H9 (cell line): ENCODE results near the gene FBH1. TPM values are rescaled to one million over a fixed set of nuclear protein-coding genes. Genes with fewer than 3 reads are reported as not detected.

Experiments used
- DNase-seq: peaks from one replicate; pipeline ENCODE4 v3.0.0-alpha.2; 2017
- H2AFZ ChIP-seq: one replicate; pipeline ENCODE4 v1.6.1; 2013; ENCODE audit warnings: mild to moderate bottlenecking, low read length, control low read depth, moderate library complexity
- H2AK5ac ChIP-seq: 2 replicates; pipeline ENCODE4 v1.6.1; 2013; ENCODE audit warnings: low read length, control low read depth, mixed read lengths; ENCODE audit not compliant: insufficient read length
- H2BK120ac ChIP-seq: one replicate; pipeline ENCODE4 v1.6.1; 2013; ENCODE audit warnings: low read depth, mild to moderate bottlenecking, low read length, control low read depth, inconsistent platforms; ENCODE audit not compliant: poor library complexity, severe bottlenecking
- H2BK12ac ChIP-seq: 2 replicates; pipeline ENCODE4 v1.6.1; 2013; ENCODE audit warnings: low read length, control low read depth, mixed read lengths, low read depth; ENCODE audit not compliant: insufficient read length
- H2BK15ac ChIP-seq: 2 replicates; pipeline ENCODE4 v1.6.1; 2013; ENCODE audit warnings: low read depth, low read length, control low read depth
- H2BK20ac ChIP-seq: one replicate; pipeline ENCODE4 v1.6.1; 2013; ENCODE audit warnings: low read depth, mild to moderate bottlenecking, low read length, control low read depth, inconsistent platforms; ENCODE audit not compliant: poor library complexity, severe bottlenecking
- H2BK5ac ChIP-seq: 2 replicates; pipeline ENCODE4 v1.6.1; 2013; ENCODE audit warnings: low read length, control low read depth, mixed read lengths; ENCODE audit not compliant: insufficient read length
- H3K14ac ChIP-seq: 2 replicates; pipeline ENCODE4 v1.6.1; 2013; ENCODE audit warnings: low read length, control low read depth; ENCODE audit not compliant: insufficient read depth
- H3K18ac ChIP-seq: 2 replicates; pipeline ENCODE4 v1.6.1; 2013; ENCODE audit warnings: low read depth, mild to moderate bottlenecking, mixed read lengths, low read length, control low read depth; ENCODE audit not compliant: insufficient read length
- H3K23ac ChIP-seq: 2 replicates; pipeline ENCODE4 v1.6.1; 2013; ENCODE audit warnings: low read length, control low read depth, mixed read lengths, low read depth; ENCODE audit not compliant: insufficient read length
- H3K23me2 ChIP-seq: 2 replicates; pipeline ENCODE4 v1.6.1; 2013; ENCODE audit warnings: low read depth, mild to moderate bottlenecking, mixed read lengths, low read length, control low read depth; ENCODE audit not compliant: insufficient read length, poor library complexity, severe bottlenecking
- H3K27ac ChIP-seq: 2 replicates; pipeline ENCODE4 v1.5.1; 2013; ENCODE audit warnings: low read length, control low read depth, mixed read lengths, low read depth; ENCODE audit not compliant: insufficient read length
- H3K27me3 ChIP-seq: 2 replicates; pipeline ENCODE4 v1.6.1; 2013; ENCODE audit warnings: low read length, control low read depth, inconsistent platforms; ENCODE audit not compliant: insufficient read depth
- H3K4ac ChIP-seq: 2 replicates; pipeline ENCODE4 v1.6.1; 2013; ENCODE audit warnings: low read depth, mild to moderate bottlenecking, control low read depth, inconsistent platforms, low read length, moderate library complexity
- H3K4me1 ChIP-seq: 2 replicates; pipeline ENCODE4 v1.6.1; 2013; ENCODE audit warnings: low read length, control low read depth, inconsistent platforms; ENCODE audit not compliant: insufficient read depth
- H3K4me2 ChIP-seq: 2 replicates; pipeline ENCODE4 v1.6.1; 2013; ENCODE audit warnings: low read length, control low read depth, mixed read lengths; ENCODE audit not compliant: insufficient read length, insufficient read depth
- H3K56ac ChIP-seq: 2 replicates; pipeline ENCODE4 v1.6.1; 2013; ENCODE audit warnings: low read depth, mild to moderate bottlenecking, mixed read lengths, low read length, control low read depth; ENCODE audit not compliant: insufficient read length
- H3K79me1 ChIP-seq: 2 replicates; pipeline ENCODE4 v1.6.1; 2013; ENCODE audit warnings: low read depth, mild to moderate bottlenecking, moderate library complexity, low read length, control low read depth, inconsistent platforms; ENCODE audit not compliant: insufficient read depth, poor library complexity, severe bottlenecking
- H3K79me2 ChIP-seq: 2 replicates; pipeline ENCODE4 v1.6.1; 2013; ENCODE audit warnings: low read length, control low read depth, inconsistent platforms; ENCODE audit not compliant: insufficient read depth
- H3K9ac ChIP-seq: 2 replicates; pipeline ENCODE4 v1.6.1; 2013; ENCODE audit warnings: low read length, control low read depth, mixed read lengths; ENCODE audit not compliant: insufficient read length; ENCODE audit errors: extremely low read depth
- H3K9me3 ChIP-seq: one replicate; pipeline ENCODE4 v1.6.1; 2013; ENCODE audit warnings: low read depth, low read length, inconsistent platforms; ENCODE audit not compliant: control insufficient read depth
- H3T11ph ChIP-seq: one replicate; pipeline ENCODE4 v1.6.1; 2013; ENCODE audit warnings: mild to moderate bottlenecking, low read length, control low read depth, inconsistent platforms
- H4K20me1 ChIP-seq: one replicate; pipeline ENCODE4 v1.6.1; 2013; ENCODE audit not compliant: control insufficient read depth, insufficient read length, insufficient read depth
- H4K5ac ChIP-seq: 2 replicates; pipeline ENCODE4 v1.6.1; 2013; ENCODE audit warnings: low read depth, mild to moderate bottlenecking, mixed read lengths, low read length, control low read depth; ENCODE audit not compliant: insufficient read length
- H4K8ac ChIP-seq: replicated peaks from 2 replicates; pipeline ENCODE4 v1.6.1; 2013; ENCODE audit warnings: low read length, control low read depth, mixed read lengths, low read depth; ENCODE audit not compliant: insufficient read length
- H4K91ac ChIP-seq: 2 replicates; pipeline ENCODE4 v1.6.1; 2013; ENCODE audit warnings: low read depth, mild to moderate bottlenecking, moderate library complexity, mixed read lengths, low read length, control low read depth; ENCODE audit not compliant: insufficient read length
- H3K27ac Mint-ChIP-seq, 3 experiments: 2 replicates in 2 of 3; 3 replicates in 1 of 3; pipeline ENCODE4 v1.8.0; 2020 to 2021; ENCODE audit warnings: mixed read lengths in 3 of 3, mild to moderate bottlenecking in 1 of 3, moderate library complexity in 1 of 3
- H3K27me3 Mint-ChIP-seq: 2 replicates; pipeline ENCODE4 v1.8.0; 2021; ENCODE audit warnings: low read depth, mild to moderate bottlenecking, moderate library complexity, mixed read lengths
- H3K36me3 Mint-ChIP-seq, 3 experiments: 2 replicates in 2 of 3; 3 replicates in 1 of 3; pipeline ENCODE4 v1.8.0; 2020 to 2021; ENCODE audit warnings: low read depth in 3 of 3, mixed read lengths in 3 of 3; ENCODE audit not compliant: insufficient read depth in 1 of 3
- H3K4me1 Mint-ChIP-seq, 2 experiments: 2 replicates each; pipeline ENCODE4 v1.8.0; 2020; ENCODE audit warnings: mixed read lengths in 2 of 2
- H3K4me3 Mint-ChIP-seq, 2 experiments: 2 replicates in 1 of 2; 3 replicates in 1 of 2; pipeline ENCODE4 v1.8.0; 2020 to 2021; ENCODE audit warnings: mild to moderate bottlenecking in 2 of 2, mixed read lengths in 2 of 2, moderate library complexity in 1 of 2
- H3K9me3 Mint-ChIP-seq, 2 experiments: 2 replicates in 1 of 2; 3 replicates in 1 of 2; pipeline ENCODE4 v1.8.0; 2020; ENCODE audit warnings: mild to moderate bottlenecking in 2 of 2, mixed read lengths in 2 of 2, moderate library complexity in 1 of 2
- WGBS: extraction: QIAGEN DNeasy Blood & Tissue Kit; methylation state at CpG from one replicate; pipeline ENCODE4 v1.1.7; 2013; ENCODE audit warnings: missing lambda C conversion rate, low lambda C conversion rate, mixed read lengths; ENCODE audit not compliant: insufficient read length; ENCODE audit errors: extremely low coverage; 5-methylcytosine and 5-hydroxymethylcytosine counted together
- total RNA-seq: library from RNA; stranded (reverse); gene quantifications from 2 replicates; pipeline ENCODE4 v1.2.1, GENCODE V29; 2021
- TF ChIP-seq, protein P1 (sequence below): fragments of 200-600 bp; sonication (generic); conservative IDR thresholded peaks from 3 replicates; pipeline ENCODE4 v1.8.0; 2021; ENCODE audit warnings: antibody characterized with exemption, mild to moderate bottlenecking

The FBH1 gene
- total RNA-seq, 1 experiment from 2014 or later = 52.2 TPM

DNA sequence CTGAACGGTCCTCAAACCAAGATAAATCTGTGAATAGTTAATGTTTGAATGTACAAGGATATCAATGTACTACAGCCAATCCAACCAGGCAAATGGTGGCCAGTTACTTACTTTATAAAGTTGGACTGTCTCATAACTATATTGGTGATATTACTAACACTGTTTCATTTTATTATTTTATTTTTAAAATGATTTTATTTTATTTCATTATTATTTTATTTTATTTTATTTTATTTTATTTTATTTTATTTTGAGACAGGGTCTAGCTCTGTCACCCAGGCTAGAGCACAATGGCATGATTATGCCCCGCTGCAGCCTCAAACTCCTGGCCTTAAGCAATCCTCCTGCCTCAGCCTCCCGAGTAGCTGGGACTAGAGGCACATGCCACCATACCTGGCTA is 80.5 kb downstream of the FBH1 start:
- Histone ChIP-seq H2BK15ac (no peak overlapping the region), H4K20me1 (no peaks in the 10 kb centered on the region), H3K9me3 (no peaks in the 10 kb centered on the region), H3K27ac (no peak overlapping the region), H4K8ac (no peak overlapping the region), H3K79me2 (no peaks in the 10 kb centered on the region), H3K56ac (no peak overlapping the region), H3K4ac (no peak overlapping the region), H2BK20ac (no peak overlapping the region), H3K9ac (no peak overlapping the region), H4K91ac (no peak overlapping the region), H2AFZ (no peak overlapping the region), H3K14ac (no peak overlapping the region), H3K4me1 (no peaks in the 10 kb centered on the region), H3K23ac (no peak overlapping the region), H2BK12ac (no peak overlapping the region), H3T11ph (no peak overlapping the region), H3K4me2 (no peak overlapping the region), H3K27me3 (no peaks in the 10 kb centered on the region), H2AK5ac (no peak overlapping the region), H2BK5ac (no peak overlapping the region), H3K23me2 (no peaks in the 10 kb centered on the region), H3K79me1 (no peaks in the 10 kb centered on the region), H2BK120ac (no peak overlapping the region), H3K18ac (no peak overlapping the region), H4K5ac (no peak overlapping the region)
- Mint-ChIP-seq H3K4me1 (no peaks in the 10 kb centered on the region), H3K27me3 (peaks cover 32% of the 10 kb centered on the region), H3K4me3 (no peak overlapping the region), H3K36me3 (no peaks in the 10 kb centered on the region), H3K9me3 (no peaks in the 10 kb centered on the region; a peak in 1 of 5 replicates), H3K27ac (no peak overlapping the region)
- WGBS = no CpG with 5 or more reads among the region's 3 CpGs
- TF ChIP-seq, protein P1, sequence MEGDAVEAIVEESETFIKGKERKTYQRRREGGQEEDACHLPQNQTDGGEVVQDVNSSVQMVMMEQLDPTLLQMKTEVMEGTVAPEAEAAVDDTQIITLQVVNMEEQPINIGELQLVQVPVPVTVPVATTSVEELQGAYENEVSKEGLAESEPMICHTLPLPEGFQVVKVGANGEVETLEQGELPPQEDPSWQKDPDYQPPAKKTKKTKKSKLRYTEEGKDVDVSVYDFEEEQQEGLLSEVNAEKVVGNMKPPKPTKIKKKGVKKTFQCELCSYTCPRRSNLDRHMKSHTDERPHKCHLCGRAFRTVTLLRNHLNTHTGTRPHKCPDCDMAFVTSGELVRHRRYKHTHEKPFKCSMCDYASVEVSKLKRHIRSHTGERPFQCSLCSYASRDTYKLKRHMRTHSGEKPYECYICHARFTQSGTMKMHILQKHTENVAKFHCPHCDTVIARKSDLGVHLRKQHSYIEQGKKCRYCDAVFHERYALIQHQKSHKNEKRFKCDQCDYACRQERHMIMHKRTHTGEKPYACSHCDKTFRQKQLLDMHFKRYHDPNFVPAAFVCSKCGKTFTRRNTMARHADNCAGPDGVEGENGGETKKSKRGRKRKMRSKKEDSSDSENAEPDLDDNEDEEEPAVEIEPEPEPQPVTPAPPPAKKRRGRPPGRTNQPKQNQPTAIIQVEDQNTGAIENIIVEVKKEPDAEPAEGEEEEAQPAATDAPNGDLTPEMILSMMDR = no peak
- DNase-seq = no peak
